Posterior vena cava (tissue), 2 donors: ENCODE measurements around the gene SERPINB12. TPM values are rescaled to one million over a fixed set of nuclear protein-coding genes. Genes with fewer than 3 reads are reported as not detected.

ENCODE experiments used
- DNase-seq: peaks from one replicate; pipeline ENCODE4 v3.0.0-alpha.2; 2020; ENCODE audit warnings: low spot score
- intact Hi-C, 2 donors: fragments of 100-400 bp; cut with DNase I; formaldehyde crosslinking; loops; one replicate each; pipeline versions ENCODE4 v1.14.1 to v1.14.2; 2022 to 2023
- total RNA-seq, 2 donors: library from RNA; stranded (reverse); fragmentation: NEBNext Ultra II Directional; extraction: Animal tissue kit (Norgen Biotek cat#: 25700); gene quantifications; one replicate each; pipeline ENCODE4 v1.2.1, GENCODE V29; 2021
- donor health status: DM: yes; HTN: yes; CAD: no.
- donor health status: DM: yes; HTN: yes; CAD: no.

The SERPINB12 gene
- total RNA-seq, 2 donors from 2014 or later, result not detected

DNA sequence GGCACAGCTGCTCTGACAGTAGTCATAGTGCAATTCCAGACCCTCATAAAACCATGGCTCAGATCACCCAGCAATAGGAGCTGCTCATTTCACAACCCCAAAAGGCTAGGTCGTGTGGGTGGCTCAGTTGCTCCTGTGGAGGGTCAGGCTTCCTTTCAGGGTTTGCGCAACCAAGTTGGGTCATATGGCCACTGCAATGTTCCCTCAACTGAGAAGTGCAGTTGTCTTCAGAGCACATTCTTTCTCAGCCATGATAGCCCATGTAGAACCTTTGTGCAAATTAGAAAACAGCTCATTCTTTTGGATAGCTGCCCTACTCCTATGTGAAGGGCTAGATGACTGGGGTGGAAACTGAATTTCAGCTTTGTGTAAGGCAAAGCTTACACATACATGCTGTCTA is 48.2 kb downstream of the SERPINB12 start:
- no peak for DNase-seq
- intact Hi-C loops, result no loop called here

DNA sequence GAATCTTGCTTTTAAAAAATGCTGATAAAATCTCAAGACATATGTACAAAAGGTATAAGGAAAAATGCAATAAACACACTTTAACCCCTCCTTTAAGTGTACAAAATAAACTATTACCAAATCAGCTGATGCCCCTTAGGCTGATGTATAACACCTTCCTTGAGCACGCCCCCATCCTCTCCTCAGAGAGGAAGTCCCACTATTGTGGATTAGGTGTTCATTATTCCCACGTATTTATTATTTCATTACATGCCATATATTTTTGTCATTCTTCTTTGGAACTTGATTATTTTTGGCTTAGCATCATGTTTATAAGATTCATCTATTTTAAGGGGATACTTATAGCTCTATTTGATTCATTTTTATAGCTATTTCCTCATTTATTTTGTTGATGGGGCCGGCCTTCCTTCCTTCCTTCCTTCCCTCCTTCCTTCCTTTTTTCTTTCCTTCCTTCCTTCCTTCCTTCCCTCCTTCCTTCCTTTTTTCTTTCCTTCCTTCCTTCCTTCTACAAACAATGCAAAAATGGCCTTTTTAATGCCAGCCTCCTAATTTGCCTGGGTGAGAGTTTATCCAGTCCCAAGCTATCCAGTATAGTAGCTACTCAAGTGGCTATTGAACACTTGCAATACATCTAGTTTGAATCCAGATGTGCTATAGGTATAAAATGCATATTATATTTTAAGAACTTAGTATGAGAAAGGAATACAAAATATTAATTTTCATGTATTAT is 49.0 kb downstream of the SERPINB12 start:
- no peak for DNase-seq
- intact Hi-C loops, result no loop called here

DNA sequence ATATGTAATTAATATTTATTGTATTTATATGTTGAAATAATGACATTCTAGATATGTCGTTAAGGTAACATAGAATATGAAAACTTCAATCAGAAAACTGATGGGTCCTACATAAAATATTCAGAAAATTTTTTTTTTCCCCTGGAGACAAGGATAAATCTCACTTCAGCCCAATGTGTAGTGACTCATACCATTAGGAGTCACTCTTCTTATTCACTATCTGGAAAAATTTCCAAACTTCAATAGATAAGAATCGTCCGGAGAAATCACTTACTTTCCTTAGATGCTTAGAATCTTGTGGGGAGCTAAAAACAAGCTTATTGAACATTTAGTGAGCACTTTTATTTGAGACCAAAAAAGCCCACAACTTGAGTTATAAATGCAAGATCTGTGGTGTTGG is 49.6 kb downstream of the SERPINB12 start:
- intact Hi-C loops, result no loop called here
- DNase-seq, result no peak

DNA sequence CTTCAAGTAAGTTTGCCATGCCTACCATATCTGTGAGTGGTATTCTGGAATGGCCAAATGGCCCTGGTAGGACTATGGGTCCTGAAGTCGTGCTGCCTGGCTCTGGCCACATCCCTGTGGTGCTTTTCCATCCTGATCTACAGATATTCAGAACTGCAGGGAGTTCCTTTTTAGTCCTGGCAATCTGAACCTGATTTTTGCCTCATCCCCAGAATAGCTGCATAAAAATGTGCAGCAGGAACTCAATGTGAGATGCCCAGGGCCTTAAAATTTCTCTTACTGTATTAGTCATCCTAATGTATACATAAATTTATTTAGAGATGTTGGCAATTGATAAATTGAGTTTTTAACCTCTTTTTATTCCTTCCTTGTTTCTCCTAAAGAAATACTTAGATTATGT is 50.3 kb downstream of the SERPINB12 start:
- DNase-seq, result no peak
- intact Hi-C loops, result no loop called here

DNA sequence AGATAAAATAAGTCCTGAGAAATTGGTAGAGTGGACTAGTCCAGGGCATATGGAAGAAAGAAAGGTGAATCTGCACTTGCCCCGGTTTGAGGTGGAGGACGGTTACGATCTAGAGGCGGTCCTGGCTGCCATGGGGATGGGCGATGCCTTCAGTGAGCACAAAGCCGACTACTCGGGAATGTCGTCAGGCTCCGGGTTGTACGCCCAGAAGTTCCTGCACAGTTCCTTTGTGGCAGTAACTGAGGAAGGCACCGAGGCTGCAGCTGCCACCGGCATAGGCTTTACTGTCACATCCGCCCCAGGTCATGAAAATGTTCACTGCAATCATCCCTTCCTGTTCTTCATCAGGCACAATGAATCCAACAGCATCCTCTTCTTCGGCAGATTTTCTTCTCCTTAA is 54.8 kb downstream of the SERPINB12 start:
- intact Hi-C loops, result no loop called here
- DNase-seq, result no peak

DNA sequence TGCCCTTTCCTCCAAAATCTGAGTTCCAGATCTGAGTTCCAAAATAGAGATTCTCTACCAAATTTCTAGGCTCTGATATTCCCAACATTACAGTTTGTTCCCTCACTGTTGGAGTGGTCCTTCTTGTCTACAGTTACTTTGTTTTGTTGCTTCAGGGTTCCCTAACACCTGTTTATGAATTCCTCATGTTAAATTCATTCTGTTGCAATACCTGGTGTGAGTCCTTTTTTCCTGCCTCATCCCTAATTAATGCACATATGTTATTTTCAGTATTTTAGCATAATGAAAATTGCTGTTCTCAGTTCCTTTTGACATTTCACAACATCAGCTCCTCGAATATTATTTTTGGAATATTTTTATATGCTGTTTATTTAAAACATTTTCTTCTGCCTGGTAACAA is 61.2 kb downstream of the SERPINB12 start:
- intact Hi-C loops, result loop anchor here in 1 of 2 donors (5.0 kb wide), 1 partner anchor 499 kb away; no protein-coding TSS in a partner anchor
- no peak for DNase-seq

DNA sequence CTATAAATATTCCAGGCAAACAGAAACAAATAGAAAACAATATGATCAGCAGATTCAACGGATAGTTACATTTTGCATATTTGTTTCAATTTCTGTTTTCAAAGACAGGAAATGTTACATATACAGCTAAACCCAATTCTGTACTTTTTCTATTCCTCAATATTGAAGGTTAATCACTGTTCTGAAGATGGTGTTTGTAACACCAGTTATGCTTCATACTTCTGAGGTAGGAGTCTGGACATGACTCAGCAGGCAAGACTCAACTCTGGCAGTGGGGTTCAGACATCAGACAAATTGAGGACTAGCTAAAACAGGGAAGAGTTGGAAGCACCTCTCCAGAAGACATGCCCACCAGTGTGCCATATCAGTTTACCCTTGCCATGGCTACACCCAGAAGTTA is 61.6 kb downstream of the SERPINB12 start:
- DNase-seq, result no peak
- intact Hi-C loops, result loop anchor here in 1 of 2 donors (5.0 kb wide), 1 partner anchor 499 kb away; no protein-coding TSS in a partner anchor

DNA sequence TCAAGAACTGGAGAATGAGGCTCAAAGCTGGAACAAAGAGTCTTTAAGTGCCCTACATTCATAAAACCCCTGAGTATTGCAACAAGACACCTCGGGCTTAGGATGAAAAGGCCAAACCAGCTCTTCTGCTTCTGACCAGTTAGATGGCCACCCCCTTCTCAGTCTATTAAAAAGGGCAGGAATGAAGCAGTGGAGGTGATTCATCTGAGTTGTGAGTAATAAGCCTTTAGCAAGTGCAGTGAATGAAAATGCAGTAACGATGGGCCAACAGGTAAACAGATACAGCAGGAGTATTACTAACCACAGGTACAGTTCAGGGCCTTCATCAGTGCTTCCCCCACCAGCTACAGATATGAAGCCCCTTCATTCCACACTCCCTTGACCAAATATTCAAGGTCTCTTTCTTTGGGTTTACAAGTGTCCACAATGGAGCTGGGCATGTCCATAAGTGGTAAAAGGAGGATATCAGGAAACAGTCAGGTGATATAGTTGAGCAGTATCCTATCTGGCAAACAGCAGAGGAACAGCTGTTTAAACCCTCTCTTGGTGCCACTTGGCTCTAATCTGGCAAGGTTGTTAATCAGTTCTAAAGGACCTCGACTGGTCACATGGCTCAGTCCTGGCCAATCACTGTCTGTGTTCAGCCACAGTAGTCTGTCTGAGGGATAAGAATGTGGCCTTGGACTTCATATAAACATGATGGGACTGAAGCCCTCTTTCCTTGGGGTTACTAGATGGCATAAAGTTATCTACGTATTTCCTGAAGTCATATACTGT is 62.8 kb downstream of the SERPINB12 start:
- intact Hi-C loops, result loop anchor here in 1 of 2 donors (5.0 kb wide), 1 partner anchor 497 kb away; no protein-coding TSS in a partner anchor

DNA sequence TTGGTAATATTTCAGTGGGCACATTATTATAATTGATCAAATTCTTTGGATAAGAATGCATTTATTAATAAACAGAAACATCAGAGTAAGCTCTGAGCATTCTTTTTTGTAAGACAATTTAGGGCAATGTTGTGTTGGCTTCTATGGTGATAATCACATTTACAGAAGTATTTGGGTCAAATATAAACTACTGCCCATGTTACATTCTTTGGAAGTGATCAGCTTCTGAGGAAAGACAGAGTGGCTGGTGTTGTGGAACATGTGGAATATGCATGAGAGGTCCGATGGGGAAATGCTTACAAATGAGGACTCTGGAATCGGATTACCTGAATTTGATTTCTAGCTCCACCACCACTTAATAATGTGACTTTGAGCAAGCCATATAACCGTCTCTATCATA is 64.4 kb downstream of the SERPINB12 start:
- intact Hi-C loops, result no loop called here
- DNase-seq, result no peak

More for the DNA sequence above, 62.8 kb downstream of the SERPINB12 start:
- no peak for DNase-seq

DNA sequence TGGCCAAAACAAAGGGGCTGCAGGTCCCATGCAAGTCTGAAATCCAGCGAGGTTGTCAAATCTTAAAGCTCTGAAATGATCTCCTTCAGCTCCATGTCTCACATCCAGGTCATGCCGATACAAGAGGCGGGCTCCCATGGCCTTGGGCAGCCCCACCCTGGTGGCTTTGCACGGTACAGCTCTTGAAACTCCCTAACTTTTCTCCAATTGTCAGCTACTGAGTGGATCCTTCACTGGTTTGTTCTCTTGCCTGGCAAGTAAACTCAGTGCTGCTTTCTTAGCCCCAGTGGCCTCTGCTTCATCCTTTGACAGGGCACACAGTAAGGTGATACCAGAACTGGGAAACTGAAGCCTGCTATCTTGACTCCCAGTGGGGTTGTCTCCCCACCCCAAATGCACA is 71.3 kb downstream of the SERPINB12 start:
- no peak for DNase-seq

DNA sequence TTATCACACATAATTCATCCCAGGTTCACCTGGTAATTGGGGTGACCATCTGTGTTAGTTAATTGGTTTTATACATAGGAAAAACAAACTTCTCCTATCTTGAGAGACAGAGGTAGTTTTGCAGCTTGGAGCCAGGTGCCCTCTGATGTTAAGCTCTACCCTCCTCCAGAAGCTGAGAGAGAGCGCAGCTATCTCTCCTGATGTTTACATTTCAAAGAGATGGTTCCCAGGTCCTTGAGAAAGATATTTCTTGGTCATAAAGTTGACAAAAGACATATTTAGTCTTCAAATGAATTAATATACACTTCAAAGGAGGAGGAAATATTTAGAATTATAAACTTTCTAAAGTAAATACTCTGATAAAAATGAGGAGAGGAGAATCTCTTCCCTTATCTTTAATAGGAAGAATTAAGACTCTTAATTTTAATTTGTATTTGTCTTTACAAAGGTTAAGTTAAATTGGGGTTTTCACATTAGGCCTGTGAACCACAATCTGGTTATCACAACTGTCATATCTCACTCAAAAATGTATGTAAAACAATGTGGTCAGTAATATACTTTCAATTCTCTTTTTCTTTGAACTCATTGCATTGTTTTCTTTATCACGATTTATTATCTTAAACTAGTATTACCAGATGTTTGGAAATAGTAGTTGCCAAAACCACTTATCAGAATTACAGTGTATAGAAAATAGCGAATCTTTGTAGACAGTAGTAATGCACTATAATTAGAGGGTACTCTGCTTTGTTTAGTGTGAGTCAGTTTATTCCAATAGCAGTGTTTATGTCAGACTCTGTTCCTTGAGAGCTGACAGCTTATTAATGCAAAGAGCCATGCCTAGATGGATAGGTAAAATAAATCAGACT is 75.1 kb downstream of the SERPINB12 start:
- DNase-seq, result no peak
- intact Hi-C loops, result no loop called here

More for the DNA sequence above, 71.3 kb downstream of the SERPINB12 start:
- intact Hi-C loops, result no loop called here

DNA sequence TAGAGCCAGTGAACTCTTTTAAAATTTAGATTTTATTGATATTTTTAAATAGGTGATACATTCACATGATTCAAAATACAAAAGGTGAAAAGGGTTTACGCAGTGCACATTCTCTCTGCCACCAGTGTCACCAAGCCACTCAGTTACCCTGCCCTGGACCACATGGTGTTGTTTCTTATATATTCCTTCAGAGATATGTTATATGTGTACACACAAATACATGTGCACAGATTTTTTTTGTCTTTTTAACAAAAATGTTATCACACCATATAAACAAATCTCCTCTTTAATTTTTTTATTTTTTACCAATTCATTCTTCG is 75.7 kb downstream of the SERPINB12 start:
- DNase-seq, result no peak
- intact Hi-C loops, result no loop called here

Other genes starting within 250 kb of the SERPINB12 start
- gene BCL2, start 222.6 kb upstream of the SERPINB12 start, total RNA-seq, result 10 to 100 TPM; 11.6 to 13.5 TPM
- gene KDSR, start 175.2 kb upstream of the SERPINB12 start, total RNA-seq, result 10 to 100 TPM; 54.2 to 78.7 TPM
- 10 to 100 TPM; 46.2 to 47.3 TPM for gene VPS4B, start 119.9 kb upstream of the SERPINB12 start, total RNA-seq
- not detected for gene SERPINB5, start 65.4 kb upstream of the SERPINB12 start, total RNA-seq
- gene SERPINB13, start 45.0 kb downstream of the SERPINB12 start, total RNA-seq, result not detected
- gene SERPINB4, start 101.9 kb downstream of the SERPINB12 start, total RNA-seq, result not detected
- not detected for gene SERPINB3, start 119.5 kb downstream of the SERPINB12 start, total RNA-seq
- not detected for gene SERPINB11, start 160.6 kb downstream of the SERPINB12 start, total RNA-seq
- not detected for gene SERPINB7, start 233.0 kb downstream of the SERPINB12 start, total RNA-seq